ENCODE measurements around the gene CHST14.

GRCh38 chr15:40435023-40435709 is 35.6 kb upstream of the CHST14 start:
- TF ChIP-seq CTCF (IDR thresholded peaks at IDR 0.05; ENCODE audit: low read length) (no peak), EZH2 (IDR thresholded peaks at IDR 0.05; ENCODE audit: borderline replicate concordance, low read length) (no peak)
